GM19193 (cell line): ENCODE results near the gene MYO1D.

Experiments
- POLR2A ChIP-seq: IDR thresholded peaks from 4 replicates; pipeline ENCODE4 v1.6.1; 2011; ENCODE audit not compliant: insufficient read depth, insufficient read length; ENCODE audit errors: extremely low read depth

Gene MYO1D

GRCh38 chr17:32588135-32588534, 288.8 kb downstream of the MYO1D start:
- no peak for TF ChIP-seq POLR2A

GRCh38 chr17:32586666-32587065, 290.3 kb downstream of the MYO1D start:
- TF ChIP-seq POLR2A: no peak

GRCh38 chr17:32584792-32585191, 292.1 kb downstream of the MYO1D start:
- TF ChIP-seq POLR2A: no peak

- no peak for TF ChIP-seq POLR2A
Measured at GRCh38 chr17:32583053-32583452, 293.9 kb downstream of the MYO1D start.

- TF ChIP-seq POLR2A: no peak
Measured at GRCh38 chr17:32575852-32576251, 301.1 kb downstream of the MYO1D start.

GRCh38 chr17:32570081-32570396, 306.9 kb downstream of the MYO1D start:
- no peak for TF ChIP-seq POLR2A

DNA sequence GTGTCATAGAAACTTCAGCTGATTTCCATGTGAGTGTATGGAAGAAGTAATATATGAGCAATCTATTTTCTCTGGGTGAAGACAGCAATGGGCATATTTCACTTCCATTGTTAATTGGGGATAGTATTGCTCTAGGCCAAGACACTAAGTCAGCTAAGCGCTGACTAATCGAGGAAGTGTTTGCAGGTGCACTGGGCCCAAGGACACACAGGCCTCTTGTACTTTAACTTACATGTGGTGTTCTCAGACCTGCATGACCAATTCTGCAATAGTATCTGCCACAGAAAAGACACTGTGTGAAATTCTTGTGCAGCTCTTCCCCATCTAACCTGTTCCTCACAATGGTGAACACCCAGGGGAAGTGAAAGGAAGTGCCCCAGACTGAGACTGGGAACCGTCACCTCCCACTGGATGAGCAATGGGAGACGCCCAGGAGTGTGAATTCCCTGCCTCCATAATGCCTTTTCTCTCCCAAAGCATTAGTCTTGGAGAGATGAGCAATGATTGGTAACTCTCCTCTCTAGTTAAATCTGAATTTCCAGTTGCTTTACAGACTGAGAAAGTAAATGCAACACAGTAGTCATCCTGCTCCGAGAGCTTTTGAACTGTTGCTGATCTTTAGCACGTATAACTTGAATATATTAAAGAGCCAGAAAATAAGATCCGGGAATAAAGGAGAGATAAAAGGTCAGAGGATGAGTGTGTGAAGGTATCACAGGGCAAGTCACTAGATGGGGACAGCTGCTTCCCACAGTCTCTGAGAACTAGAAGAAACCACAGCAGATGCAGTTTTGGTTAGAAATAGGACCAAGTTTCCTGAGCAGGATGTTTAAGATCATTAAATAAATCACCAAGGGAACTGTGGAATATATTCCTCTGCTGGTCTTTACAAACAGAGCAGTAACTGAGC, 307.5 kb downstream of the MYO1D start:
- TF ChIP-seq POLR2A: no peak

DNA sequence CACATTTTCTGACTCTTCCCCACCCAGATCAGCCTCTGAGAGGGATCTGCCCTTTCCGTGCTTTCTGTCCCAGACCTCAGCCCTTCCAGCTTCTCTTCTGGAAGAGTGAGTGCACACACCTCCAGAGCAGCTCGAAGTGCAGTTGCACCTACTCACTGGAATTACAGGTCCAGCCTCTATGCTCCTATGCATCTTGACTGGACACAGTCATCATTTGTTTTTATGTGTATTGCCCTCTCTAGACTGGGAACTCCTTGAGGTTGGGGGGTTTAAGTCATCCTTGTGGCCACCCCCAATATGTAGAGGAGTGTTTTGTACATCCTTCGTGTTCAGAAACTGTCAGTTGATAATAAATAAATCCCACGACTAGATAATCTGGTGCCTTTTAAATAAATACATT, 308.2 kb downstream of the MYO1D start:
- no peak for TF ChIP-seq POLR2A

DNA sequence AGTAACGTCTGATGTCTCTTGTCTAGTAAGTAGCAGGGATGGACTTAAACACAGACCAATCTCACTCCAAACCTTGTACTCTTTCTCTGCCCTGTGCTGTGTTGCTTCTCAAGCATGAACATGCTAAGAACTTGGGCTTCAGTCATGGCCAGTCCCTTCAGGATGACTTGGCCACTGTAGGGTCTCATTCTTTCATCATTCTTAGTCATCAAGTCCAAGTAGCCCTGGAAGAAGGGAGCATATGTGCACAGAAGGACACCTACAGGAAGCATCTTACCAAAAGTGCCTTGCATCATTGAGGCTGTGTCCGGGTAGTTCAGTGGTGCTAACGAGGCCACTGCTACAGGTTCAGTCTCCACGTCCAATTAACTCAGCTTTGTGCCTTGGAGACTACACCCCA, 309.4 kb downstream of the MYO1D start:
- no peak for TF ChIP-seq POLR2A

DNA sequence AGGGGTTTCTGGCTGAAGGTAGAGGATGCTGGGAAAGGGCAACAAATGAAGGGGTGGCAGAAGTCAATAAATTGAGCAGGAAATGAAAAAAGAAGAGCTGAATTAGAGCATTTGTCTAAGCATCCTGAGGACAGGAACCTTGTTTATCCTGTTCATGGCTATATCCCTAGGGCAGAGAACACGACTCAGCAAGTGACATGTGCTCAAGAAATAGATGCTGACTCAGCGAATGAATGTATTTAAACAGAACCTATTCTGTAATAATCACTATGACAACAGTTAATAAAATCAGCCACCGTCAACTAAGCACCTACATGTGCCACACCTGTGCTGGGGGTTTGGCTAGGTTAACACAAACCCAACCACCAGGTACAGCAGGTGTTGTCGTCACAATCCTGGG, 309.8 kb downstream of the MYO1D start:
- TF ChIP-seq POLR2A: no peak

DNA sequence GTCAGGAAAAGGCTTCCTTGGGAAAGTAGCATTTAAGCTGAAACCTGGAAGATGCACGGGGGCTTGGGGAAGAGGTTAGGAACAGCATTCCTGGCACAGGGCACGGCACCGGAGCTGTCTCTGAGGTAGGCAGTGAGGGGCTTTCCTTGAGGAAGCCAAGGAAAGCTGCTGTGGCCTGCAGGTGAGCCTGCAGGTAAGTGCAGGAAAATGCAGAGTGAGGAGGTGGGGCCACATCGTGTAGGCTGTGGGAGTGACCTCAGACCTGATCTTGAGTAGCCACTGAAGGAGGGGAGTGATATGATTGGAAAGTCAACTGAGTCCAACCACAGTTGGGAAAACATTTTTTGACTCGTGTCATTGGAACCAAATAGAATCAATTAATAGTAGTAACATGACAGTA, 310.6 kb downstream of the MYO1D start:
- no peak for TF ChIP-seq POLR2A

DNA sequence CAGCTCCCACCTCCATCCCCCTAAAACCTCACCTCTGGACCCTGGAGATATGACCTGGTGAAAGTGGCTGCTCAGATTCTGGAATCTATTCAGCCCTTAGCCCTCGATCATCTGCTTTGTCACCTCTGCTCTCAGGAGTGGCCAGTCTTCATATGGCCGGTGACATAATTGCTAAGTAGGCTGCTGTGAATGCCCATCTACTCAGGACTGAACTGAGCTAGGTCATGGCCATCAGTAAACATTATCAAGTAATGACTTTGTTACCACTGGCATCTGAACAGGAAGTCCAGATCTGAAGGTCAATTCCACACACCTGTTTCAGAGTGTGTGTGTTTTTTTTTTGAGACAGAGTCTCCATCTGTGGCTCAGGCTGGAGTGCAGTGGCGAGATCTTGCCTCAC, 311.5 kb downstream of the MYO1D start:
- TF ChIP-seq POLR2A: no peak

DNA sequence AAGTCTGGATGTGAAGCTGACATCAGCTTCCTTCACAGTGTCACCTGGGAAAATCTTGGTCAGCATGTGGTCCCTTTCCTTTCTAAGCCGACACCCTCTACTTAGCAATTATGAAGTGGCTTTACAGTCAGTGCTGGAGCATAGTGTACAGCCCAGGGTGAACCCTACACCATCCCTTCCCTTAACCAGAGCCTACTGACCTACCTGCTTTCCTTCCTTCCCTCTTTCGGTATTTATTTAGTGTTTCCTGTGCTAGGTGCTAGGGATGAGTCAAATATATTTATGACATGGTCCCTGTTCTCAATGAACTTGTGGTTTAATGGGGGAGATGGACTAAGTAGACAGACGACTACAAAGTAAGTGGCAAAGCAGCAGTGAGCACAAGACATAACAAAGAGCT, 312.6 kb downstream of the MYO1D start:
- TF ChIP-seq POLR2A: no peak

DNA sequence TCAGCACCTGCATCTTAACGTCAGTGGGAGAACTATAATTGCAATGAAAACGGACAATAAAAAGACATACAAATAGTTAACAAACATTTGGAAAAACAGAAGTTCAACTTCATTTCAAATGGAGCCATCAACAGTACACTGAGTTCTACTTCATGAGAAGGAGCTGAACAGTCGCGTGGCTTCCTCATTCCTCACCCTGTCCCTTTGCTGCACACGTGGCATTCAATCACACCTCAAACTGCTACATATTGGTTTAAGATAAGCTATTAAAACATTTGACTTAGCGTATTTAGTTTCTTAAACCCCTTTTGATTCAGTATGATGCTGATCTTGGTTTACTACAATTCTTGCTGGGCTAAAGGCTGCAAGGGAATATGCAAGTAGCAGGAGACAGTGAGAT, 313.3 kb downstream of the MYO1D start:
- TF ChIP-seq POLR2A: no peak

GRCh38 chr17:32558997-32559650, 317.8 kb downstream of the MYO1D start:
- no peak for TF ChIP-seq POLR2A

DNA sequence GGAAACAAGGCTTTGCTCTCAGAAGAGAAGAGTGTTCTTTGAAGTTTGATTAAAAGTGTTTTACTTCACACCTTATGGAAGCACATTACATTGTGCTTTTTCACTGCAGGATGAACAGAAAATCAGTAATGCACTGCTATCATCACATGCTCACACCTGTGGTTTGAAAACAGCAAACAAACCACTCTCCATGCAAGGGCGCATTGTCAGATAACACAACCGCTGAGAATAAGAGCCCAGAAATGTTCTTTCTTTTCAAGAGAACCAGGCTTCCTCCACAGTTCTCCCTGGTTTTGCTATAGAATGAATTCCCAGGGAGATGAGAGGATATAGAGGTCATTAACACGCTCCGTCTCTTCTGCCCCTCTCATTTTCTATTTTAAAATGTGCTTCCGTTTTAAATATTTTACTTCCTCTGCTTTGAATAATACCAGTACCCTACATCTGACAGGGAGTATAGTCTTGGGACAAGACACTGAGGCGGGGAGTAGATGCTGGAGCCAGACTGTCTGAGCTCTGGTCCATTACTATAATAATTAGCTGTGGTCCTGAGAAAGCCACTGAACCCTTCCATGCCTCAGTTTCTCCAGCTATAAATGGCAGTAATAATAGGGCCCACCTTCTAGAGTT, 318.5 kb downstream of the MYO1D start:
- TF ChIP-seq POLR2A: no peak
